OCI-M2 (cell line): ENCODE results near the gene MAP2K5.

Source experiments
- DNase-seq: peaks from one replicate; lab custom pipeline; 2025; ENCODE audit not compliant: unreplicated experiment; lab: John Stamatoyannopoulos, UW

MAP2K5 gene

DNA sequence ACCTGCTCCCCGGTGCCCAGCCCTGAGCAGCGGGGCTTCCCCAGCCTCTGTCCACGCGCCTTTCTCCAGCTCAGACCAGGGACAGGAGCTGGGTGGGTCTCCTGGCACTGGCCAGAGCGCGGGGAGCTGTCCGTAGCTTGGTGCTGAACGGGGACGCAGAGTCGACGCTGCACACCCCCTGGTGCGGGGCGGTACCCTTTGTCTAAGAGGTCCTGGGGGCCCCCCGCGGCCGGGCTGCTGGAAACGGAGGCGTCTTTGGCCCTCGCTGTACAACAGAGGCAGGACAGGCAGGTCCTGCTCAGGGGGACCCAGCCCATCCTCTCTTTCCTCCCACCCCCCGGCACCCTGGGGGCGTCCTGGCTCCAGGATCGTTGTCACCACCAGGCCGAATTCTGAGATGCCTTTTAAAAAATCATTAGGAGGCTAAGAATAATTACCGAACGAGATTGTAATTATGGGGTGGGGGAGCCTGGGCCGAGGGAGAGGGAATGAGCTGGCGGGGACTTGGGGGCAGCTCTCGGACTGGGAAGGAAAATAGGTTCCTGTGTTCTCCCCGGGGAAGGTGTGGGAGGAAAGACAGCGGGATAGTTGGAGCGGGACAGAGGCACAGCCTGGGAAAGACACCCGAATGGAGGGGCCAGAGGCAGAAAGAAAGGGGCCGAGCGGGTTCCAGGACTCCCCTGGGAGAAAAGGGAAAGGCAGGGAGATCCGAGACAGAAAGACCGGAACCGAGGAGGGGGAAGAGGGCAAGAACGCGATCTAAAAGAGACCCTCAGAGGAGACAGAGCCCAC is 278.7 kb downstream of the MAP2K5 start:
- no peak for DNase-seq

DNA sequence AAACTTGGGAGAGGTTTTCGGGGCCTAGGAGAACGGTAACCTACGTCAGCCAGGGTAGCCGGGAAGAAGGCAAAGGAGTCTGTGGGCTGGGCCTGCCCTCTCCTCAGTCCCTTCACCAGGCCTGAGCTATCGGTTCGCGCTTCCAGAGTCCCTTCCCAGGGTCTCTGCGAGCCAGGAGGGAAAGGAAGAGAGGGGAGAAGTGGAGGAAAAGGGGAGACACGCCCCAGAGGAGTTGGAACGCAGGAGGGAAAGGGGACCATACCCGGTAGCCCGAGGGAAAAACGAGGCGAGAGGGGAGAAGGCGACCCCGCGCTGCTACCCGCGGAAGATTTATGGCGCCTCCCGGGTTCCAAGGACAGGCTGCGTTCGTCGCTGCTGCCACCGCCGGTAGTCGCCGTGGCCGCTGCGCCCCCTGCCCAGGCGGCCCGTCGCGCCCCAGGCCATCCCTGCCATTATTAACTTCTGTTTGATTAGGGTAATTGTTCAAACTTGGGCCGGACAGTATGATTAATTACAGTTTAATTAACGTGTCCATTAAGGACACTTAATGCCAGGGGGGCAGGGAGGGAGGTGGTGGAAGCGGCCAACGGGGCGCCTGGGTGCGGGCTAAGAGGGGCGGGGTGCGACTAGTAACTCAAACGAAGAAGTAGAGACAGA is 279.4 kb downstream of the MAP2K5 start:
- no peak for DNase-seq

- no peak for DNase-seq
These were observed 280.2 kb downstream of the MAP2K5 start for GRCh38 chr15:67822537-67823313.

DNA sequence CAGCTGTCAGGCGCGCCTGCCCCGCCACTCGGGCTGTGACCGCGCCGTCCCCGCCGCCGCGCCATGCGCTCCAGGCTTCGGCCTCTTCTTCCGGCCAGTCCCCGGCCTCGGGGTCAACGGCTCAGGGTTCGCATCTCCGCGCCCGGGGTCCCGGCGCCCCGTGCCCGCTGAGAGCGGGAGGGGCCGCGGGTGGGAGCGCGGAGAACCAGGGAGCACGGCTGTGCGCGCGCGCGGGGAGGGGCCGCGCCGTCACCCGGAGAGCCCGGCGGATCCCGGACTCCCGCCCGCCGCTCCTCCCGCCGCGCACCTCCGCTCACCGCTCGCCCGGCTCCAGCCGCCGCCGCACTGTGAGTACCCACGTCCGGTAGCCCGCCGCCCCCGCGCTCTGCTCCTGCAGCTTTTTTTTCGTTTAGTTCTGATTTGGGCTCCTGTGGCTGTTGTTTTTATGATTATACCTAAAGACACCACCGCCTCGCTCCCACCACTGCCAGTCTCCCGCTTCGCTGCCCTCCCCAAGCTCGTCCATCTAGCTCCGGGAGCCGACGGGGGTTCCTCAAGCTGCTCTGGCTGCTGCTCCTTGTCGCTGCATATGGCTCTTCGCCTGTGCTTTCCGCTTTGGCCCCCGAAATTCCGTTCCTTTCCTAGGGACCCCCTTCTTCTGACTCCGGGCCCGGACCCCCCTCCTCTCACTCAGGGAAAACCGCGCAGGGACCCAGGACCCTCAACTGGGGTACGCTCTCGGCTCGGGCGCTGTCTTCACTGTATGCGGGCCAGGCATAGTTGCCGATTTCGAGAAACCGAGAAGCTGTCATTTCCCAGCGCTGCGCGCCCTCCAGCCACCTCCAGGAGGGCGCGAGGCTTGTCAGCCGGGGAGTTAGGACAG is 281.1 kb downstream of the MAP2K5 start:
- no peak for DNase-seq

DNA sequence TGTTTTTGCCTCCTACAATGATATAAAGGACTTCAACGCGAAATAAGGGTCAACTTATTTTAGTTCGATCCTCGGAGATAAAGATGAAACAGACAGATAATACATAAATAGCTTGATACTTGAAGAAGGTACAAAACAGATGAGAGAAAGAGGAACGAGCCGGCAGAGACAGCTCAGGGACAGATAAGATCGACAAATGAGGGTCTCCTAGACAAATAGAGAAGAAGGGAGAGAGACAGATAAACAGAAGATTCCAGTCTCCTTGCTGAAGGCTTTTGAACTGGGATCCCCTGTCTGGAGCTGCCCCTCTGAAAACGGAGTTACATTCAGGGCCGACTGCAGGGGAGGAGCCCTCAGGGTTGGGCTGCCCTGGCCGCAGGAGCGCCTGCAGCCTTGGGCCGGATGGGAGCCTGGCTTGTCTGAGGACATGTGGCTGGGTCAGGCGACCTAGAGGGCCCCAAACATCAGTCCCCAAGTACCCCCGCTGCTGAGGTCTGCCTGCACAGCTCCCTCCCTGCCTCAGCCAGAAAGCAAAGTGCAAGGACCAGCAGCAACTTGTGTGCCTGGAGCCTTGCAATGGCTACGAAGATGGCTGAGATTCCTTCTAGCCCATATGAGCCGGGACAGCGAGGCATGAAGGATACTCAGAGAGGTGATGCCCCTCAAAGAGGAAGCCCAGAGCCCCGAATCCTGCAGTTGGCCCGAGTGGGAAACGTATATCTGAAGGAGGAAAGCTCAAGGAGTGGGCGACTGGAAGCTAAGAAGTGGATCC is 281.9 kb downstream of the MAP2K5 start:
- no peak for DNase-seq

GRCh38 chr15:67824976-67825880 is 282.7 kb downstream of the MAP2K5 start, which contains the start of gene SKOR1:
Gene SKOR1 (plus strand): TSS chr15:67825509. CDS start chr15:67825603, 94 bp downstream.
- no peak for DNase-seq

- no peak for DNase-seq
These were observed 283.6 kb downstream of the MAP2K5 start for GRCh38 chr15:67825881-67826716.

DNA sequence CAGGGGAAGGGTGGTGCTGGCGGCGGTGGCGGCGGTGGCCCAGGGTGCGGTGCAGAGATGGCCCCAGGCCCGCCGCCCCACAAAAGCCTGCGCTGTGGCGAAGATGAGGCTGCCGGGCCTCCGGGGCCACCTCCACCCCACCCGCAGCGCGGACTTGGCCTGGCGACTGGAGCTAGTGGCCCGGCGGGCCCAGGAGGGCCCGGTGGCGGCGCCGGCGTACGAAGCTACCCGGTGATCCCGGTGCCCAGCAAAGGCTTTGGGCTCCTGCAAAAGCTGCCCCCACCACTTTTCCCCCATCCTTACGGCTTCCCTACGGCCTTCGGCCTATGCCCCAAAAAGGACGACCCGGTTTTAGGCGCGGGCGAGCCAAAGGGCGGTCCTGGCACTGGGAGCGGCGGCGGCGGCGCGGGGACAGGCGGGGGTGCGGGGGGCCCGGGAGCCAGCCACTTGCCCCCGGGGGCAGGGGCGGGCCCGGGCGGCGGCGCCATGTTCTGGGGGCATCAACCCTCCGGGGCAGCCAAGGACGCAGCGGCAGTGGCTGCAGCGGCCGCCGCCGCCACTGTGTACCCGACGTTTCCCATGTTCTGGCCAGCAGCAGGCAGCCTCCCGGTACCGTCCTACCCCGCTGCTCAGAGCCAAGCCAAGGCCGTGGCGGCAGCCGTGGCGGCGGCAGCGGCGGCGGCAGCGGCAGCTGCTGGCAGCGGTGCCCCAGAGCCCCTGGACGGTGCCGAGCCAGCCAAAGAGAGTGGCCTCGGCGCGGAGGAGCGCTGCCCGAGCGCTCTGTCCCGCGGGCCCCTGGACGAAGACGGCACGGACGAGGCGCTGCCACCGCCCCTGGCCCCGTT is 284.4 kb downstream of the MAP2K5 start:
- DNase-seq, result no peak

DNA sequence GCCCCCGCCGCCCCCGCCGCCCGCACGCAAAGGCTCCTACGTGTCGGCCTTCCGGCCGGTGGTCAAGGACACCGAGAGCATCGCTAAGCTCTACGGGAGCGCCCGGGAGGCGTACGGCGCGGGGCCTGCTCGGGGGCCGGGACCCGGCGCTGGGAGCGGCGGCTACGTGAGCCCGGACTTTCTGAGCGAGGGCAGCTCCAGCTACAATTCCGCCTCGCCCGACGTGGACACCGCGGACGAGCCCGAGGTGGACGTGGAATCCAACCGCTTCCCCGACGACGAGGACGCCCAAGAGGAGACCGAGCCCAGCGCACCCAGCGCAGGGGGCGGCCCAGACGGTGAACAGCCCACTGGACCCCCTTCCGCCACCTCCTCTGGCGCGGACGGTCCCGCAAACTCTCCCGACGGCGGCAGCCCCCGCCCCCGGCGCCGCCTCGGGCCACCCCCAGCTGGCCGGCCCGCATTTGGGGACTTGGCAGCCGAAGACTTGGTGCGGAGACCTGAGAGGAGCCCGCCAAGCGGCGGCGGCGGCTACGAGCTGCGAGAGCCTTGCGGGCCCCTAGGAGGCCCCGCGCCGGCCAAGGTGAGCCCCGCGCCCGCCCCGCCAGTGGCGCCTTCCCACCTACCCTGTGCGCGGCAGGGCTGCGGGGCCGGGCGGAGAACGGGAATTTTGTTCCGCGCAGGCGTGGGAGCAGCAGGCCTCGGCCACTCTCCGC is 285.2 kb downstream of the MAP2K5 start:
- DNase-seq, result no peak

DNA sequence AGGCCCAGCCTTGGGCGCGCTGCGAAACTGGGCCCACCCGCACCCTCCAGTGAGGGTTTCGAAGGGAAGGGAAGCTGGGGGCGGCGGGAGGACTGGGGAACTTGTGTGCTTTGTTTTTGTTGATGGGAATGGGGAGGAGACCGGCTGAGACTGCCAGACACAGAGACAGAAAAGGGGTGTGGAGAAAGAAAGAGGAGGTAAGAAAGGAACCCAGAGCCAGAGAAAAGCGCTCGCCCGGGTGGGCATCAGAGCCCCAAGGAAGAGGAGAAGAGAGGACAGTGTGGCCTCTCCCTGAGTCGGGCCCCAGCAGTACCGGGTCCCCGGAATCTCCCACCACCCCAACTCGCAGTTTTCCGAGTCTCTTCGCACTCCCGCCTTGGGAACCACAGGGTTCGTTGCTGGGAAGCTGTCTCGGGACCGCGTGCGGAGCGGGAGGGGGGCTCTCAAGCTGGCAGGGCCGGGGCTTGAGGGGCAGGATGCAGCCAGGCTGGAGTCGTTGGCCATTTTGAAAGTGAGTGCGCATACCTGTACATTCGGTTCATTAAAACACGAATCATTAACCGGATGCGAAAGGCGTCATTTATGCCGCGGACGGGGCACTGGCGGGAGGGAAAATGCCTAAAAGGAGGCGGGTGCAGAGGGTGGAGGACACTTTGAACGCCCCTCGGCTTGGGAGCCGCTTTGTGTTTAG is 285.9 kb downstream of the MAP2K5 start:
- no peak for DNase-seq

DNA sequence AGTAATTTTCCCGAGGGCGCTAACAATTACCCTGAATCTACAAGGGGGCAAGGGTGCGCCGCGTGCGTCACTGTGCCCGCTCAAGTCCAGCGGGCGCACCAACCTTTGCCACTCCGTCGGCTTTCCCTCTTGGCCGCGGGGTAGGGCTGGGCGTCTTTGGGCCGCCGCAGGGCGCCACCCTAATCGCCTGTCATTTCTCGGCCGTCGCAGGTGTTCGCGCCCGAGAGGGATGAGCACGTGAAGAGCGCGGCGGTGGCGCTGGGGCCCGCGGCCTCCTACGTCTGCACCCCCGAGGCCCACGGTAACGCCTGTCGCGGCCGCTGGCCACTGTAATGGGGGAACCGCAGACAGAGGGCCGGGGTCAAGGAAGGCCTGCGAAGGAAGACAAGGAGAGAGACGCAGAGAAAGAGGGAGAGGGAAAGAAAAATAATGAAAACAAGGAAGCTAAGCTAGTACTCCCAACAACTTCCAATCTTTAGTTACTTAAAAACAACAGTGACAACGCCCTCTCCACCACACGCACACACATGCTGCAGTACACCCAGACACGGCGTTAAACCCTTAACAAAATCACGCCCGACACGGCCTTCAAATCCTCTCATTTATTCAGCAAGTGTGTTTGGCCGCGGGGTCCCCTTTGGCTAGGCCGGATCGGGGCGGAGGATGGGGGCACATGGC is 286.6 kb downstream of the MAP2K5 start:
- no peak for DNase-seq

DNA sequence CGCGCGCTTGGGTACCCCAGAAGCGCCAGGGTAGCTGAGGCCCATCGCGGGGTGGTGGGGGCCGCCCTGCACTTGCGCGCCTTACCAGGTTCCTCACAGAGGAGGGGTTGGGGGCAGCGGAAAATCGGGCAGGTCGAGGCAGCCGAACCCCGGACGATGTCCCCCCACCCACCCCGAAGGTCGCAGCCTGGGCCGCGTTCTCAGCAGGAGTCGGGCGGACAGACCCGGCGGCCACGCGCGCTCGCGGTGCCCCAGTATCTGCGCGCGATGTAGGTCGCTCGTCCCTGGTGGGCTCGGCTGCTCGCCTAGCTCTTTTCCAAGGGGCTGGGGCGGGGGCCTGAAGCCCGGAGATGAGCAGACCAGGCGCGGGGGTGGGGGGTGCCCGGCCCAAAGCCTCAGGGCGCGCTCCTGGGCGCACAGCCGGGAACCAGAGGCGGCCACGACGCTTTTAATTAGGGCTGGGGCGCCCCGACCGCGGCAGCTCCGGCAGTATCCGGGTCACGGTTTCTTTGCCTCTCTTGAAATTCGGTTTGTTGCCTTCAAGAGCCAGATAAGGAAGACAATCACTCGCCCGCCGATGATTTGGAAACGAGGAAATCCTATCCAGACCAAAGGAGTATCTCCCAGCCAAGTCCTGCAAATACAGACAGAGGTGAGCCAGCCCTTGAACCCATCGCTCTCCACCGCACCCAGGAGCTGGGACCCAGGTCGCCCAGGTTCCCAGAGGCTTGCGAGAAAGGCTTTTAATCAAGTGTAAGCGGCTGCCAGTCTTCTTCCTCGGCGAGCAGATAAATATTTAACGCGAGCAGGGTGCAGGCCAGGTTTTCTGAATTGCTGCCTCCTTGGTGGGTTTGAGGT is 287.4 kb downstream of the MAP2K5 start:
- no peak for DNase-seq

- DNase-seq, result no peak
These were observed 288.9 kb downstream of the MAP2K5 start for GRCh38 chr15:67831363-67831762.

- DNase-seq, result no peak
These were observed 289.6 kb downstream of the MAP2K5 start for GRCh38 chr15:67832031-67832551.
